Activated CD4-positive, alpha-beta T cell treated with anti-CD3 and anti-CD28 coated beads for 1 hour (primary cell): ENCODE data around the gene RCN2.
"Not testable (repeated sequence)": the region's sequence is repeated elsewhere in the genome, so short reads cannot be mapped to it uniquely, and the experiment has no call there.

Experiments used
- DNase-seq: peaks from one replicate; pipeline ENCODE4 v3.0.0-alpha.2; 2020

The RCN2 gene

DNA sequence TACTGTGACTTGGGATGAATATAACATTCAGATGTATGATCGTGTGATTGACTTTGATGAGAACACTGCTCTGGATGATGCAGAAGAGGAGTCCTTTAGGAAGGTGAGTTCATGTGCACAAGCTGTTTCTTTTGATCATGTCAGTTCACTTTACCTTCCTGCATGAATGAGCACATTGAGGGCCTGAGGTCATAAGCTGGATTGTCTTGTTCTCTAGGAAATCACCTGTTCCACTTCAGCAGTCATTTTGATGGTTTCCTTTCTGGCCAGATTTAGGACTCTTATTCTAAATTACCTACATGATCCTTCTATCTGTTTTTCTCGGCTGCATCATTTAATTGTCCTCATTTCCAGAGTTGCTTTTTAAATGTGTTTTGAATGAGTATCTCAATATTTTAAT is 4.1 kb downstream of the RCN2 start:
- no peak for DNase-seq

DNA sequence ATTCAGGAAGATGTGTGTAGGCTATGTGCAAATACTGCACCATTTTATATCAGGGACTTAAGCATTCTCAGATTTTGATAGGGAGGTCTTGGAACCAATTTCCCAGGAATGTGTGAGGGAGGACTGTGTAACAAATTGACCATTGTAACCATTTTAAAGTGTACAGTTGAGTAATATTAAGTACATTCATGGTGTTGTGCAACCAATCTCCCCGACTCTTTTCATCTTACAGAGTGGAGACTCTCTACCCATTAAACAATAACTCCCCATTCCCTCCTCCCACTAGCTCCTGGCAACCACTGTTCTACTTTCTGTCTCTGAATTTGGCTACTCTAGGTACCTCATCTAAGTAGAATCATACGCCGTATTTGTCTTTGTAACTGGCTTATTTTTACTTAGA is 5.1 kb downstream of the RCN2 start:
- no peak for DNase-seq

DNA sequence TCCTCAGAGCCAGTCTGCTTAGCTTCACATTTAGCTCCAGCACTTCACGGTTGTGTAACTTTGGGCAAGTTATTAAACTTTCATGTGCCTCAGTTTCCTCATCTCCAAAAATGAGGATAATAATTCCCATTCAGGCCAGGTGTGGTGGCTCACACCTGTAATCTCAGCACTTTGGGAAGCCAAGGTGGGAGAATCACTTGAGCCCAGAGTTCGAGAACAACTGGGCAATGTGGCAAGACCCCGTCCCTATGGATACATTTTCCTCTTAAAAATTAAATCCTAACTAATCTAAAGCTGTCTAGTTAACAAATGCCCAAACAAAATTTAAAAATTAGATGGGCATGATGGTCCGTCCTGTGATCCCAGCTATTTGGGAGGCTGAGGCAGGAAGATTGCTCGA is 7.2 kb downstream of the RCN2 start:
- no peak for DNase-seq

DNA sequence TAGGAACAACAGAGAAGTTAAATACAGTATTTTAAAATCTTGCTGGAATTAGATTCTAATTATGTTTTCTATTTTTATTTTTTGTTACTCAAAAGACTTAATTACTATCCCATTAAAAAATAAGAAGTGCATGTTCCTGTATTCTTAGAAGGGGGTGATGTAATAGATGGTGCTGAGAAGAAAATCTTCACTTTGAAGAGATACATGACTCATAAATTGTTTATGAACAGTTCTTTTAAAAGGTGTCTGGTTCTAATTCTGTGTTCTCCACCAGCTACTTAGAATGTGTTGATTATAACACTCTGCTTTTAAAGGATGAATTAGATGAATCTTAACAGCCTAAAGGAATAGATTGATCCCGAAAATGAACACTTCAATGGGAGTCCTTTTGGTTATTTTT is 8.2 kb downstream of the RCN2 start:
- no peak for DNase-seq

DNA sequence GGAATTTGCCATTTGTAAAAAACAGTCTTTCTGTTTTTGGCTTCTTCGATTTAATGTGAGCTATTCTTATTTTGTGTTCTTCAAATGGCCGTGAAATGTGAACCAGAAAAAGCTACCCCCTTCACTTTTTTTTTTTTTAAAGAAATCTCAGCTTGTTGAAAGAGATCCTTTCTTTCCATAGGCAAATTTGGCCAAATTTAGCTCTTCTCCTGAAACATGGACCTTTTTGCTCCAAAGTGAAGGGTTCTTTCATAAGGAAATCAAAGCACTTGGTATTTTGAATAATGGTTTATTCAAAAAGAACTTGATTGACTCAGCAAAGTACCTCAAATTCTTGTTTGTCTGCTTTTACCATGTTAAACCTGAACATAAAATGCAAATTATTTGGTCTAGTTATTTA is 10.1 kb downstream of the RCN2 start:
- no peak for DNase-seq

DNA sequence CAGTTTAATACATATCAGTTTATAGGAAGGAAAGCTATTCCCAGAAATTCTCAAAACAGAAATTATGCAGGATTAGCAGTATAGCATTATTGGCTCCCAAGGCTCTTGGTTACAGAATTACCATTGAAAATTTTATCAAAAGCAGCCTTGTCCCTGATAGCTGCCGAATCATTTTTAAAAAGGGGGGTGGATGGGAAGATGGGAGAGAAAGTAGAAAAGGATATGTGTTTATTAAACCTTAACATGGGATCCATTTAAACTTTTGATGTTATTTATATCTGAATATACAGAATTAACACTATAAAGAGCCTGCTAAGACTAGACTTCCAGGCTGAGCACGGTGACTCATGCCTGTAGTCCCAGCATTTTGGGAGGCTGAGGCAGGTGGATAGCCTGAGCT is 10.8 kb downstream of the RCN2 start:
- DNase-seq = no peak

DNA sequence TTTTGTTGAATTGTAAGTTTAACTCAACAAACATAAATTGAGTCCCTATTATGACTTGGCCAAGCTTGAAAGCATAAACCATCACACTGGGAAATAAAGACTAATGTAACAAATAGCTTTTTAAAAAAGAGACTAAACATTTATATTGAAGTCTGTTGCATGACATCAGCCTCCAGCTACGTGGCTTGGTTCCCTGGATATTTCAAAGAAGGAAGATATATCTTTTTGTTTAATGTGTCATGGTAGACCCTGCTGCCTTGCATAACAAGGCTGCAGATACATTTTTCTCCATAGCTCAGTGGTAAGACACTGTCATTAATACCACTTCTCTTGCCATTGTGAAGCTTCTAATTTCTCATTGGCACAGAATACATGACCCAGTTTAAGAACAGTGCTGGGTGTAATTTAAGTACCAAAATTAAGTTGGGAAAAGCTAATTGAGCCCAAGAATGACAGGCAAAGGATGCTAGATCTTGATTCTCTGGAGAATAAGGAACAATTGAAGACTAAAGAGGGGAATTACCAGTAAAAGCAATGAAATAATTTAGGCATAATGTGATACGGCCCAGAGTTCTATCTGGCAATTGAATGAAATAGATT is 14.0 kb downstream of the RCN2 start:
- no peak for DNase-seq

DNA sequence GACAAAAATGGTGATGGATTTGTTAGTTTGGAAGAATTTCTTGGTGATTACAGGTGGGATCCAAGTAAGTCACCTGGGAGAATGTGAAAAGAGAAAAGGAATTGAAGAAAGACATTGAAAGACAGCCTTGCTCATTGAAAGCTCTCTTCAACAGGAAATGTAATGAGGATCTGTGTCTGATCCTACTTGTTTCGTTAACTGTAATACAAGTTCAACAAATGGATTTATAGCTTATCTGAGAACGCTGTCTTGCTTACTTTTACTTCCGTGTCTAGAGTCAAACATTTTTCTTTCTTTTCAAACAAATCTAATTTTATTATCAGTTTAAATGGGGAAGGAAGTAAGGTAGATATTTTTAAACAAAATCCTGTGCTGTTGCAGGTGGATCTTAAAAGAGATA is 15.9 kb downstream of the RCN2 start:
- DNase-seq = no peak

DNA sequence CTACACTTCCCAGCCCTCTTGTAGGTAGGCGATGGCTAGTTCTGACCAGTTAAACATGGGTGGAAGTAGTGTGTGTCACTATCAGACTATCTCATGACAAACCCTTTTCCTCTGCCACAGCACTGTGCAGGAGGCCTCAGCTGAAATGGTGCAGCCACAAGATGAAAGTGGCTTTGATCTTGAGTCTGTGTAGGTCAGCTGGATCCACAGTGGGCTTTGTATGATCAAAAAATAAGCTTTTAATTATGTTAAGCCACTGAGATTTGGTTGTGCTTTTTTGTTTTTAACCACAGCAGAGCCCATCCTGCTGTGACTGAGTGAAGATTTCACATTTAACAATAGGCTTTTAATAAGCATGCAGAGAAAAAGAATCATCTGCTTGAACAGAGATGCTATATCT is 19.7 kb downstream of the RCN2 start:
- DNase-seq = no peak

DNA sequence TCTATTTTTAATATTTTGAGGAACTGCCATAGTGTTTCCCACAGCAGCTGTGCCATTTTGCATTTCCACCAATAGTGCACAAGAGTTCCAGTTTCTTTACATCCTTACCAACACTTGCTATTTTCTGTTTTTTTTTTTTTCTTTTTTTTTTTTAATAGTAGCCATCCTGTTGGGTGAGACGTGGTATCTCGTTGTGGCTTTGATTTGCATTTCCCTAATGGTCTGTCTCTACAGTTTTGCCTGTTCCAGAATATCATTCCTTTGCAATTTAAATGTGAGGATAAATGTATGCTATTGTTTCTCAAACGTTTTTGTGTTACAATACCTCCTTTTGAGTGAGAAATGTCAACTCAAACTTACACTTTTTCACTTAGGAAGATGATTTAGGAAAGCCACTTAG is 22.4 kb downstream of the RCN2 start:
- no peak for DNase-seq

DNA sequence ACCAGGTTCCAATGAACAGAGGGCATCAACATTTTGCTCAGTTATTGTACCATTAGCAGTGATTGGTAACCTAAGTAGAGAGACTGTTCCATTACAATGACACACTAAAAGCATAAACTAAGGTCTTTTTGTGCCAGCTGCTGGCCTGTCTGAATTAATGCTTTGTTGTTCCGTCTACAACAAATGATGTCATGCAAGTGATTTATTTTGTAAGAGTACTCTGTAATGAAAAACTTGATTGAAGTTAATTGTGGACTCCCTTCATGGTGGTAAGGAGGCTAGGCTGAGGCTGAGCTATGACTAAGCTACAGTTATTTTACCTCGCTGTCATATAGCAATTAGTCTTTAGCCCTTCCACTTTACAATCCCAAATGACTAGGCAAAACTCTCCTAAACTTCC is 23.2 kb downstream of the RCN2 start:
- no peak for DNase-seq

DNA sequence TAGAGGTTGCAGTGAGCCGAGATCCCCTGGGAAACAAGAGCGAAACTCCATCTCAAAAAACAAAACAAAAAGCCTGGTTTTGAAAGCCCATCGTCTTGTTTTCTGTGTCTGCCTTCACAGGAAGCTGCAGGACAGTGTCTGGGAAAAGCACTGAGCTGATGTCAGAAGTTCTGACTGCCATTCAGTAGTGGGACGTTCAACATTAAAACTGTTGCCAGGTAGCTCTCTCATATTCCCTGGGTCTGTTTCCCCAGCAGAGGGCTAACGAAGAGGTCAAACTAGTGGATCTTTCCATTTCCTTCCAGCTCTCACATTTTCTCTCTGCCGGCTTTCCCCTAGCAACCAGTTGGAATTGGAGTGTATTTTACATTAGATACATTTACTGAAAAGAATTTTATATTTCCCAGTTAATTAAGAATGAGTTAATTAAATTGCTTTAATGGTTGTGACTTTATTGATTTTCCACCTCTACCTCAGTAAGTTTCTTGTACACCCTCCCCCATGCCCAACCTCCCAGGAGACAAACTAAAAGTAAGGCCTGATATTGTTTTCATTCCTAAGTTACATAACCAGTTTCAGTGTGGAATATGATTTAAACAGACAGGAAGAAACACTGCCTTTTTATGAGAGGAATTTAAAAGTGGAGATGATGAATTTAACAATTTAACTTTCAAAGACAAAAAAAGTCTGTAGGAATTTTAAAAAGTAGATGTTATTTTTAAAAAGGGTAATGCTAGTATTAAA is 29.9 kb downstream of the RCN2 start:
- no peak for DNase-seq

DNA sequence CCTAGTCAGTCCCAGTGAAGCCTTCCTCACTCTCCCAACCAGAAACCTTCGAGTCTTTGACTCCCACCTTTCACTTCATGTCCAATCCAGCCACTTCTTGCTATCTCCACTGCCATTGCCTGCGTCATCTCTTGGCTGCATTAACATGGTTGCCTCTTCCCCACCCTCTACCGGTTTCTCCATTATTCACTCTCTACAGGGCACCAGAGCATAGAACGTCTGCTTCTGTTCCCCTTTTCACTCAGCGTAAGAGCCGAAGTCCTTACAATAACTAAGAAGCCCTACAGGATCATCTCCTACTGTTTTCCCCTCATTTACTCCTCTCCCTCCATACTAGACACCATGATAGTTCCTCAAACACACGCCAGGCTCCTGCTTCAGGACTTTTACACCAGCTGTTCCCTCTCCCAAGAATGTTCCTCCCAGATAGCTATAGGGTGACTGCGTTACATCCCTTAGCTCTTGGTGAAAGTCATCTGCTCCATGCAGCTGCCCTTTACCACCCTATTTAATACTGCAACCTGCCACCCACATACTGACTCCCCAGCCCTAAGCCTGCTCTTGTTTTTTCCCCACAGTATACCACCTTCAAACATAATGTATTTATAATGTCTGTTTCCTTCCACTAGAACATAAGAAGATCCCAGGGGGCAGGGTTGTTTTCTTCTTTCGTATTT is 30.9 kb downstream of the RCN2 start:
- no peak for DNase-seq

DNA sequence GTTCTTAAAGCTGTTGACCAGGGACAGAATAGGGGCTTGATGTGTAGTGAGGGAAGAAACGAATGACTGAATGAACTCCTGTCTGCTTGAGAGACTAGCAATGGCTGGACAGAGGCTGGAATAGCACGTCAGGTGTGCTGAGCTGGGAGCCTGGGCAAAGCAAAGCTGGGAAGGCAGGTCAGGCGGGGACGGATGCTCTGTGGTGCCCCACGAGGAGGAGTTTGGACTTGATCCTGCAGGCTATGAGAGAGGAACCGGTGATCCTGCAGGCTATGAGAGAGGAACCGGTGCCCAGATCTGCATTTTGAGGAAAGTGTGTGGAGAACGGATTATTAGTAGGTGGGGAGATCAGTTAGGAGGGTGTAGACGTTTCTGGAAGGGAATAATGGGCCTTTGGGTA is 32.0 kb downstream of the RCN2 start:
- no peak for DNase-seq

DNA sequence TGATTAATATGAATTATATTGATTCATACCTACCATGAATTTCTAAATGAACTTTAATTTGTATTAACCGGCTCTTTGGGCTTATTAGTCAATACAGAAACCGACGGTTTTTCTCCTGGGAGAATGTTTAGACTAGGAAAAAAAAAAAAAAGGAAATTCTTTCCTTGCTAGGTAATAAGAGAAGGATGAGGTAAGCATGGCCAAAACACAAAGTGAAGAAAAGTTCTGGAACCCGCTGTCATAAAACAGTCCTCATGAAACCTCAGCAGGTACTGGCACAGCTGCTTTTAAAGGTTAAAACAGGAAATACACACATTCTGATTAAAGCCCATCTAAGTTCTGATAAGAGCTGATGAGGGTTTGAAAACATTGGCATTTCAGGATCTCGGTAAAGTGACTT is 32.6 kb downstream of the RCN2 start:
- DNase-seq = no peak

DNA sequence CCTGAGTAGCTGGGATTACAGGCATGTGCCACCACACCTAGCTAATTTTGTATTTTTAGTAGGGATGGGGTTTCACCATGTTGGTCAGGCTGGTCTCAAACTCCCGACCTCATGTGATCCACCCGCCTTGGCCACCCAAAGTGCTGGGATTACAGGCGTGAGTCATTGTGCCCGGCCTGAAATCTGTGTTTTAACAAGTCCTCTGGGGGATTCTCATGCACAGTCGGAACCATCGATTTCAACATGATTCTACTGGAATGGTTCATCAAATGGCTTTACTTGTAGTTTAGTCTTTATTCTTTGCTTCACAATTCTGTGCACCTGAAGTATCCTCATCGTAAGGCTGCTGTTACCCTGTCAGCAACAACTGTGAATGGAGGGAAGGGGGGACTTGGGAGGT is 34.5 kb downstream of the RCN2 start:
- not testable (repeated sequence) for DNase-seq

DNA sequence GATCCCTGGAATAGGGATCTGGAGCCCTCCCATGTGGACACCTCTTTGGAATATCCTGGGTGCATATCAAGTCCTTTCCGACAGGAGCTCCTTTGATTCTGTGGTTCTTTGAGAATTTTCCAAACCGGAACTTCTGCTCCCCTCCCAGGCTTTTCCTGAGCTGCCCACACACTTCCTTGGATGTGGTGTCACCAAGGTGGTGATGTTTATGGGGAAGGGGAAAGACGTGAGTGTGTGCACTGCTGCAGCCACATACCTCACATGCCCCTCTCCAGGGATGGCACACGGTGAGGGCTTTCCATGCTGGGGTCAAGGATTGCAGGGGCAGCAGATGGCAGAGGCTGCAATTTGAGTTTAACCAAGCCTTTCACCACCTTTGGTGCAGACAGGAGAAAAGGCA is 35.5 kb downstream of the RCN2 start:
- no peak for DNase-seq

DNA sequence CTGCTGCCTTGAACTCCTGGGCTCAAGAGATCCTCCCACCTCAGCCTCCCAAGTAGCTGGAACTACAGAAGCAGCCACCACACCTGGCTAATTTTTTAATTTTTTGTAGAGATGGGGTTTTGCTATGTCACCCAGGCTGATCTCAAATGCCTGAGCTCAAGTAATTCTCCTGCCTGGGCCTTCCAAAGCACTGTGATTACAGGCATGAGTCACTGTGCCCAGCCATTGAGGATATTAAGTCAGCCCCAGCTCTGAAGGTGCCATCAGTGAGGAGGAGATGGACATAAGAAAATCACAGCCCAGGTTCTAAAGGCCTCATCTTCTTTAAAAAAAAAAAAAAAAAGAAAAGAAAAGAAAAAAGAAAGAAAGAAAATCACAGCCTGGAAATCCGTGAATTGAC is 36.8 kb downstream of the RCN2 start:
- no peak for DNase-seq

DNA sequence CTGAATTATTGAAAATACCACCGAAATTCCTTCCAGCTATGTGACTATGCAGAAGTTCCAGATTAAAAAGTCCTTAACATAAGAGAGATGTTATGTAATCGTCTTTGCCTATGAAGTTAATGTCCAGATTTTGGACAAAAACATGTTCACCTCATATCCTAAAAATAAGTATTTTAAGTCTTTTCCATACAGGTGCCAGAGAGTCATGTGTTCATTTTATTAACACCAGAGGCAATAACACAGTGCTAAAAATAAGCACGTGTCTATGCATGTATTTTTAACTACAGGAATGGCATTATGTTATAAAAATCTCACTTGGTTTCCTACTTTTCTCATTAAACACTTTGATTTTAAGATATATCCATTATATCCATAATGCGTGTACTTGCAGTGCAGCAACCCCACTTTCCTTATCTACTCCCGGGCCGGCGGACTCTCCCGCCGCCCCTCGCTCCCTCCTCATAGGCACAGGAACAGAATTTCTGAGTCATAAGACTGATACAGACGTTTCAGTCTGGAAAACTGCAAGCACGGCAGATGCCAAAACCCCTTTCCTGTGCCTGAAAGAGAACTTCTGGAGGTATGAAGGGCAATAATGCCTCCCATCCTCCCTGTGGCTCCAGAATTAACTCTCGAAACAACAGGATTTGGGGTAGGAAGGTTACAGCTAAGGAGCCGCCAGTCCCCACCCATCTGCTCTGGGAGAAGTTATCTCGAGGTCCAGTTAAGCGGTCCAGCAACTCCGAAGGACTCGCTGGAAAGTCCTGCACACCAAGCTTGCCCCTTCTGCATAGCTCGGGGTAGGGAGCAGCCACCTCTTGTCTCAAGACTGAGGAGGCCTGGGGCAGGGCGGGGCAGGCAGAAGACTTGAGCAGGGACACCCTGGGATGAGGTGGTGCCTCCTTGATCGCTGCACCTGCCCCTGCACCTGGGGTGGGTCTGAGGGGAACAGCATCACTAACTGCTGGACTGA is 41.1 kb downstream of the RCN2 start:
- DNase-seq = no peak

DNA sequence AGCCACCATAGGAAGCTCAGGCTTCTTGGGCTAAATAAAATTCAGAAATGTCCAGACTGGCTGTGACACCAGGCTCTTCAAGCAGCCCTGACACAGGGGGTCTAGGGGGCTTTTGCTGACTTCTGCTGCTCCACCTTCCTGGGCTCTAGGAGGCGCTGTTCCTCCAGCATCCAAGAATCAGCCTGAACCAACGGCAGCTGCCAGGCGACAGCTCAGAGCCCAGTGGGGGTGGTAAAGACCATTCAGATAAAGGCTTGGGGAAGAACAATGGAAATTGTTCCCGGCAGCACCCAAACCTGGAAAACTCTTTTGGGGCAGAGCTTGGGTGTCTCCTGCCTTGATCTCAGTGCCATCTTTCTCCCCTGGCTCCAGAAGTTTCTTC is 41.8 kb downstream of the RCN2 start:
- DNase-seq = peak; percentile 51

DNA sequence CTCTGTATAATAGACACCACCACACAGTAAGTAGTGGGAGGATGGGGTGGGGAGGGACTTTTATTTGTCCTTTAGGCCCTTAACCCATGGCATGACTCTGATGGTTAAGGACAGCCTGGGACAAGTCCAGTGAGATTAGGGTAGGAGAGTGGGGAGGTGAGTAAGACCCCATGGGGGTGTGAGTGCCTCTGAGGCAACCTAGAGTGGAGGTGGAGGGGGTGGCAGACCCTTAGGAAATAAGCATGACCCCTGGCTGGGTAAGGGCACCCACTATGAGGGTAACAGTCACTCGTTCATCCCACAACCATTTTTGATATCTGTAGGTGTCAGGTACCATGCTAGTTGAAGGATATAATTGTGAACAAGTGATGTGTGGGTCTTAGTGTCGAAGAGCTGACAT is 42.4 kb downstream of the RCN2 start:
- no peak for DNase-seq

DNA sequence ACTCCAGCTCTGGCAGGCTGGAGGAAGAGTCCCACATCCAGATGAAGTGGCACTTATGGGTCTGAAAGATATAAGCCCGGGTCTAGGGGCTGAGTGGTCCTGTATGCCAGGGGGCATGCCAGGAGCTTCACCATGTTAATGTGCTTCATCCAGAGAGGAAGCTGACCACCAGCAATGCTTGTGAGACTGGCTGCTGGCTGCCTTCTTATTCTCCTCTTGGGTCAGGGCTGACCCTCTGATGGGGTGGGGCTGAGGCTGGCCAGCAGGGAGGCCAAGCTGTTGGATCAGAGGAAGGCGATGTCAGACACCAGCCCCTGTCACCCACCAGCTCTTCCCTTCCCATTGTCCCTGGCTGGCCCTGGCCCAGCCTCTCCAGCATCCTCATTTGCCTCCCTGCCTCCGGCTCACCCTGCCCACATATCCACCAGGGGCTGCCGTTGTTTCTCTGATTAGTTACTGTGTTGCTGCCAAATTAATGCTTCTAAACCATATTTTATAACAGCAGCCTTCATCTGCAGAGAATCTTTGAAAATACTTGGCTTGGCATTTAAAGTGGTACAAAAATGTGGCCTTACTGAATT is 43.0 kb downstream of the RCN2 start:
- DNase-seq = no peak

DNA sequence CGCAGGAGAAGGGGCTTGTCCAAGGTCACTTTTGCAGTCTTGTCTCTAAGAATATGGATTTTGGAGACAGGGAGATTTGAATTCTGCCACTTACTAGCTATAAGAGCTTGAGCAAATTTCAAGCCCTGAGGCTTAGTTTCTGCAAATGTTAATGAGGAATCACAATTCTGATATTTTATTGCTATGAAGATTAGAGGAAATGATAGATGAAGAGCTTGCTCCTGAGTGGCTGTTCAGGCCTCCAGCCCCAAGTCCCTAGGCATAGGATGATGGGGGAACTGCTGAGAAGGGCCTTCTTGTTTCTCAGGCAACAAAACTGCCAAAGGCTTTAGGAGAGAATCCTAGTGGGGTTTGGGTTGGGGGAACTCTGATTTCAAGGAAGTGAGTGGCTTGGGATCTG is 44.6 kb downstream of the RCN2 start:
- DNase-seq = no peak
